Mononuclear cell (primary cell): Measurements from ENCODE around the gene ATP5F1D. TPM values are rescaled to one million over a fixed set of nuclear protein-coding genes. Genes with fewer than 3 reads are reported as not detected.

Experiments
- H3K27me3 ChIP-seq: 2 replicates; pipeline ENCODE4 v1.6.0; 2011; ENCODE audit warnings: low read length, control low read depth; ENCODE audit not compliant: insufficient read depth
- H3K4me1 ChIP-seq: 2 replicates; pipeline ENCODE4 v1.5.1; 2011; ENCODE audit warnings: mild to moderate bottlenecking, low read length, control low read depth; ENCODE audit not compliant: insufficient read depth
- H3K4me3 ChIP-seq: 2 replicates; pipeline ENCODE4 v1.5.1; 2011; ENCODE audit warnings: mild to moderate bottlenecking, low read length, moderate library complexity
- H3K9me3 ChIP-seq: 2 replicates; pipeline ENCODE4 v1.5.1; 2011; ENCODE audit warnings: low read depth, mild to moderate bottlenecking, control low read depth, low read length
- total RNA-seq: library from RNA; depleted of rRNA; stranded (reverse); fragments of >200 nt; gene quantifications from one replicate; pipeline ENCODE4 v1.2.3, GENCODE V29; 2012

ATP5F1D gene
- total RNA-seq, 1 donor: 10.4 TPM

- peaks cover 14% of the 10 kb centered on the region for H3K27me3 ChIP-seq
- no peaks in the 10 kb centered on the region for H3K9me3 ChIP-seq
- no peak overlapping the region for H3K4me3 ChIP-seq
- peaks cover 18% of the 10 kb centered on the region for H3K4me1 ChIP-seq
These were observed 5.7 kb upstream of the ATP5F1D start for GRCh38 chr19:1235625-1236538.

- Histone ChIP-seq H3K4me1 (peaks cover 24% of the 10 kb centered on the region), H3K27me3 (peaks cover 14% of the 10 kb centered on the region), H3K4me3 (no peak overlapping the region), H3K9me3 (no peaks in the 10 kb centered on the region)
These were observed 5.0 kb upstream of the ATP5F1D start for GRCh38 chr19:1236576-1236975.

DNA sequence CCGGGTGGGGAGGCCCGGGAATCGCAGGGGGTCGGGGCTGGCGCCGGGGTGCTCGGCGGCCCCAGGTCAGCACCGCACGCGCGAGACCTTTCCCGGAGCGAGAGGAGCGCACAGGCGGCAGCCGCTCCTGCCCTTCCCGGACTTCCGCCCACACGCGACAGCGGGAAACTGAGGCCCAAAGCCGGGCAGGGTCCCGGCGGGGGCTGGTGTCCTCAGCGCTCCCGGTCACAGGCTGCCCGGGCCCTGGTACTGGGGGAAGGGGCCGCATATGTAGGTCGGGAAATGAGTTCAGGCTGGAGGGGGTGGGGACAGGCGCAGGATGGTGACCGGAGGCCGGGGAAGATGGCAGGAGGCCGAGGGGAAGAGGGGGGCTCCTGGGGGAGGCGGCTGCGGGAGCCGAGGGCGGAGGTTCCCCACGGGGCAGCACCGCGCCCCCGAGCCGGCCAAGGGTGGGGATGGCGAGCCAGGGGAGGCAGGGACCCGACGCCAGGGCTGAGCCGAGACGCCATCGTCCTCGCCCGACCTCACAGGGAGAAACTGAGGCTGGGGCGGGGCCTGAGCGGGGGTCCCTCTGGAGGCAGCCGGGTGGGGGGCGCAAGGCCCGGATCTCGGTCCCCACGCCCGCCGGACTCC lies 4.4 kb upstream of the ATP5F1D start:
- H3K4me1 ChIP-seq: peaks cover 28% of the 10 kb centered on the region
- no peaks in the 10 kb centered on the region for H3K9me3 ChIP-seq
- no peak overlapping the region for H3K4me3 ChIP-seq
- H3K27me3 ChIP-seq: peaks cover 14% of the 10 kb centered on the region

DNA sequence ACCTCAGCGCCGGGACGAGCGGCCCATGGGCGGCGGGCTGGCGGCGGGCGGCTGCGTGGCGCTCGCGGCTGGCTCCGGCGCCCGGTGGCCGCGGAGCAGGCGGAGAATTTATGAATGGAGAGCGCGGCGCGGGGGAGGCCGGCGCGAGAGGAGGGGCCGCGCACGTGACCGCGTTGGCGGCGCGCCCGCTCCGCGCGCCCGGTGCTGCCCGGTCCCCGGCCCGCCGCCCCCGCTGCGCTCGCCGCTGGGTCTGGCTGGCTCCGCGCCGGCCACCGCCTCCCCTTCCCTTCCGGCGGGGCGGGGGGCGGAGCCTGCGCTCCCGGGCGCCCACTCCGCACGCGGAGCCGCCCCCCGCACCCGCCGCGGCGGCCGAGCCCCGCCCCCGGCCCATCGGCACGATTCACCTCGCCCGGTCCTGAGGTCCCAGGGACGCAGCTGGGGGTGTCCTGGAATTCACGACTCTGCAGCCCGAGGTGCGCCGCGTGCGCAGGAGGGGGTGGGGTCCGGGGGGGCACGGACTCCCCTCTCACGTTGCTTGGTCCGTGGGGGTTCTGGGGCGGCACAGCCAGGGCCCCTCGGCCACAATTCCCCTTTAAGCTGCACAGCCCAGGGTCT lies 3.7 kb upstream of the ATP5F1D start, which contains the start of gene CBARP:
TSS of gene CBARP (minus strand) at position 252 of the 615 bp plus-strand sequence. CDS start 1,905 bp downstream, outside the sequence.
- peaks cover 14% of the 10 kb centered on the region for H3K27me3 ChIP-seq
- H3K4me3 ChIP-seq: no peak within 1 kb of the TSS
- H3K4me1 ChIP-seq: peaks cover 35% of the 10 kb centered on the region
- H3K9me3 ChIP-seq: no peaks in the 10 kb centered on the region

GRCh38 chr19:1238369-1239303 lies 2.9 kb upstream of the ATP5F1D start:
- peaks cover 14% of the 10 kb centered on the region for H3K27me3 ChIP-seq
- no peaks in the 10 kb centered on the region for H3K9me3 ChIP-seq
- peaks cover 43% of the 10 kb centered on the region for H3K4me1 ChIP-seq
- no peak overlapping the region for H3K4me3 ChIP-seq

DNA sequence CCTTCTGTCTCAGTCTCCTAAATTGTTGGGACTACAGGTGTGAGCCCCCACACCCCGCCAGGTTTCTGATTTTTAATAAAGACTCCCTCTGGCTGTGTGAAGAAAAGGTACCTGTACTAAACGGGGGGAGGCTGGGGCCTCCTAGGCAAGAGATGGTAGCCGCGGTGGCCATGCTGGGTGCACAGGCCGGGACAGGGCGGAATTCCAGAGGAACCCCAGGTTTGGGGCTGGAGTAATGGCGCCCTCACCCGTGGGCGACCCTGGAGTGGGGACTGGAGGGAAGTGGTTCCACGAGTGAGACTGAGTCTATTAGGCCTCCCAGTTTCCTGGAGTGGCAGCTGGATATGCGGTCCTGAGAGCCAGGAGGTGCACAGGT lies 2.1 kb upstream of the ATP5F1D start:
- Histone ChIP-seq H3K27me3 (peaks cover 14% of the 10 kb centered on the region), H3K9me3 (no peaks in the 10 kb centered on the region), H3K4me1 (peaks cover 50% of the 10 kb centered on the region), H3K4me3 (no peak overlapping the region)

GRCh38 chr19:1239796-1240737 lies 1.5 kb upstream of the ATP5F1D start:
- Histone ChIP-seq H3K4me3 (peak overlapping the region; percentile 20), H3K4me1 (peaks cover 57% of the 10 kb centered on the region), H3K27me3 (peaks cover 14% of the 10 kb centered on the region), H3K9me3 (no peaks in the 10 kb centered on the region)

DNA sequence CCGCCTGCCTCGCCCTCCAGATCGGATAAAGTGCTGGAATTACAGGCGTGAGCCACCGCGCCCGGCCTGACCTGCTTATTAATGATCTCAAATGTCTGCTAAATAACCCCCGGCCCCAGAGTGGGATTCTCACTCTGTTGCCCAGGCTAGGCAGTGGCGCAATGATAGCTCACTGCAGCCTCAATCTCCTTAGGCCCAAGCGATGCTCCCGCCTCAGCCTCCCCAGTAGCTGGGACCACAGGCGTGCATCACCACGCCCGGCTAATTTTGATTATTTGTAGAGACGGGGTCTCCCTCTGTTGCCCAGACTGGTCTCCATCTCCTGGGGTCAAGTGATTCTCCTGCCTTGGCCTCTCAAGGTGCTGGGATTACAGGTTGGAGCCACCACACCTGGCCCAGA lies 626 bp upstream of the ATP5F1D start:
- Histone ChIP-seq H3K4me1 (peaks cover 62% of the 10 kb centered on the region), H3K9me3 (no peaks in the 10 kb centered on the region), H3K4me3 (no peak overlapping the region), H3K27me3 (peaks cover 14% of the 10 kb centered on the region)

- Histone ChIP-seq H3K4me3 (peak overlapping the region; percentile 15), H3K9me3 (no peaks in the 10 kb centered on the region), H3K27me3 (no peaks in the 10 kb centered on the region), H3K4me1 (peaks cover 61% of the 10 kb centered on the region)
These were observed 2.5 kb downstream of the ATP5F1D start for GRCh38 chr19:1243768-1244692.

GRCh38 chr19:1244693-1245451 lies 3.3 kb downstream of the ATP5F1D start:
- H3K4me1 ChIP-seq: peaks cover 61% of the 10 kb centered on the region
- no peaks in the 10 kb centered on the region for H3K27me3 ChIP-seq
- H3K9me3 ChIP-seq: no peaks in the 10 kb centered on the region
- H3K4me3 ChIP-seq: peak overlapping the region; percentile 15

GRCh38 chr19:1245494-1246264 lies 4.1 kb downstream of the ATP5F1D start:
- peaks cover 57% of the 10 kb centered on the region for H3K4me1 ChIP-seq
- no peaks in the 10 kb centered on the region for H3K9me3 ChIP-seq
- H3K4me3 ChIP-seq: no peak overlapping the region
- H3K27me3 ChIP-seq: no peaks in the 10 kb centered on the region
